Measurements from ENCODE around the gene AGBL4.

DNA sequence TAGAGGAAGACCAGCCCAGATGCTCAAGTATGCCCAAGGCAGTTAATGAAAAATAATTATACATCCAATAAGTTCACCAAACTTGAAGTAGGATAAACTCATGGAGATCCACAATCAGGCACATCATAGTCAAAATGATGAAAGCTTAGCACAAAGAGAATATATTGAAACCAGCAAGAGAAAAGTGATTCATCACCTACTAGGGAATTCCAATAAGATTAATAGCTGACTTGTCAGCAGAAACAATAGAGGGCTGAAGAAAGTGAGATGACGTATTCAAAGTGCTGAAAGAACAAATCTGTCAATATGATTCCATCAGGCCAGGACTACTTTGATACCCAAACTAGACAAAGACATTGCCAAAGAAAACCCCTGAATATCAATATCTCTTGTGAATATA lies 995.4 kb downstream of the AGBL4 start:
- TF ChIP-seq, protein P1, sequence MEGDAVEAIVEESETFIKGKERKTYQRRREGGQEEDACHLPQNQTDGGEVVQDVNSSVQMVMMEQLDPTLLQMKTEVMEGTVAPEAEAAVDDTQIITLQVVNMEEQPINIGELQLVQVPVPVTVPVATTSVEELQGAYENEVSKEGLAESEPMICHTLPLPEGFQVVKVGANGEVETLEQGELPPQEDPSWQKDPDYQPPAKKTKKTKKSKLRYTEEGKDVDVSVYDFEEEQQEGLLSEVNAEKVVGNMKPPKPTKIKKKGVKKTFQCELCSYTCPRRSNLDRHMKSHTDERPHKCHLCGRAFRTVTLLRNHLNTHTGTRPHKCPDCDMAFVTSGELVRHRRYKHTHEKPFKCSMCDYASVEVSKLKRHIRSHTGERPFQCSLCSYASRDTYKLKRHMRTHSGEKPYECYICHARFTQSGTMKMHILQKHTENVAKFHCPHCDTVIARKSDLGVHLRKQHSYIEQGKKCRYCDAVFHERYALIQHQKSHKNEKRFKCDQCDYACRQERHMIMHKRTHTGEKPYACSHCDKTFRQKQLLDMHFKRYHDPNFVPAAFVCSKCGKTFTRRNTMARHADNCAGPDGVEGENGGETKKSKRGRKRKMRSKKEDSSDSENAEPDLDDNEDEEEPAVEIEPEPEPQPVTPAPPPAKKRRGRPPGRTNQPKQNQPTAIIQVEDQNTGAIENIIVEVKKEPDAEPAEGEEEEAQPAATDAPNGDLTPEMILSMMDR (IDR thresholded peaks at IDR 0.05) = no peak
- TF ChIP-seq POLR2A (IDR thresholded peaks at IDR 0.05) (no peak), POLR2AphosphoS5 (IDR thresholded peaks at IDR 0.05) (no peak)

Measured in breast epithelium (tissue), 3 donors.